A673 (cell line): Measurements from ENCODE around the gene PLCB2.

Source experiments
- EZH2 ChIP-seq: fragments of 200-600 bp; sonication (generic); IDR thresholded peaks from 2 replicates; pipeline ENCODE4 v1.6.1; 2017; ENCODE audit warnings: borderline replicate concordance, low read depth, mild to moderate bottlenecking, mixed read lengths, antibody characterized with exemption, low read length; ENCODE audit not compliant: poor library complexity, severe bottlenecking
- TF ChIP-seq, protein P1 (sequence below): fragments of 300-800, 200-600 bp; sonication (generic); conservative IDR thresholded peaks from 2 replicates; pipeline ENCODE4 v1.5.1; 2017; ENCODE audit warnings: low read depth, mild to moderate bottlenecking, antibody characterized with exemption, low read length, moderate library complexity, mixed read lengths

DNA sequence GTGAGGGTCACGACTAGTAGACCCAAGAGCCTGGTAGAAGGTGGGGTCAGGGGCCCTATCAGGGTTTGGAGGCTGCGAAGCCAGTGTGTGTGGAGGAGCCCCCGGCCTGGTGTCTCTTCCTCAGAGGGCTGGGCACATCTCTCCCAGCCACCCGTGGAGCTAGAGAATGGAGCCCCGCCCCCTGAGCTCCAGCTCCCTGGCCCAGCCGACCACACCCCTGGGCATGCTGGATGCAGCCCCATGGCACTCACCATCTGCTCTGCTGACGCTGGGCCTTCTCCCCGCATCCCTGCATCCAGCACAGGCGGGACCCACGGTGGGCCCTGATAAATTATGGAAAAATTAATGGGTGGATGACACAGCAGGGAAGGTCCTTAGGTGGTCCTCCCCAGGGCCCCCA, 42.4 kb downstream of the PLCB2 start:
- TF ChIP-seq, protein P1, sequence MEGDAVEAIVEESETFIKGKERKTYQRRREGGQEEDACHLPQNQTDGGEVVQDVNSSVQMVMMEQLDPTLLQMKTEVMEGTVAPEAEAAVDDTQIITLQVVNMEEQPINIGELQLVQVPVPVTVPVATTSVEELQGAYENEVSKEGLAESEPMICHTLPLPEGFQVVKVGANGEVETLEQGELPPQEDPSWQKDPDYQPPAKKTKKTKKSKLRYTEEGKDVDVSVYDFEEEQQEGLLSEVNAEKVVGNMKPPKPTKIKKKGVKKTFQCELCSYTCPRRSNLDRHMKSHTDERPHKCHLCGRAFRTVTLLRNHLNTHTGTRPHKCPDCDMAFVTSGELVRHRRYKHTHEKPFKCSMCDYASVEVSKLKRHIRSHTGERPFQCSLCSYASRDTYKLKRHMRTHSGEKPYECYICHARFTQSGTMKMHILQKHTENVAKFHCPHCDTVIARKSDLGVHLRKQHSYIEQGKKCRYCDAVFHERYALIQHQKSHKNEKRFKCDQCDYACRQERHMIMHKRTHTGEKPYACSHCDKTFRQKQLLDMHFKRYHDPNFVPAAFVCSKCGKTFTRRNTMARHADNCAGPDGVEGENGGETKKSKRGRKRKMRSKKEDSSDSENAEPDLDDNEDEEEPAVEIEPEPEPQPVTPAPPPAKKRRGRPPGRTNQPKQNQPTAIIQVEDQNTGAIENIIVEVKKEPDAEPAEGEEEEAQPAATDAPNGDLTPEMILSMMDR = no peak
- TF ChIP-seq EZH2 = no peak
